ENCODE results near the gene TTYH1.
A peak's percentile ranks its signal among the peaks of the same experiment; 100 is the strongest.

The TTYH1 gene

DNA sequence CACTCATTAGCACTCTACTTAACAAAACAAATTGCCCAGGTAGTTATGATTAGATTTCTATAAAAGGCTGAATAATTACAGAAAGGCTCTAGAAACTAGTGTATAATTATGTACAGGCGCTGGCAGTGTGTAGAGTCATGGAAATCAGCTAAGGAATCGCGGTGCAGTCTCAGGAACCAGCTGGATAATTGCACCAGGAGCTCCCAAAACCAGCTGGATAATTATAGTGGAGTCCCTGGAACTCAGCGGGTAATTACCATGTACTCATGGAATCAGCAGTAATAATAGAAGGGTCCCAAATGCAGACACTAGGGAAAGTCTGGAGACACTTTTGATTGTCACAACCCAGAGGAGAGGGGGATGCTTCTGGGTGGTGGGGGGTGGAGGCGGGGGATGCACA is 23.2 kb upstream of the TTYH1 start:
- DNase-seq = no peak

DNA sequence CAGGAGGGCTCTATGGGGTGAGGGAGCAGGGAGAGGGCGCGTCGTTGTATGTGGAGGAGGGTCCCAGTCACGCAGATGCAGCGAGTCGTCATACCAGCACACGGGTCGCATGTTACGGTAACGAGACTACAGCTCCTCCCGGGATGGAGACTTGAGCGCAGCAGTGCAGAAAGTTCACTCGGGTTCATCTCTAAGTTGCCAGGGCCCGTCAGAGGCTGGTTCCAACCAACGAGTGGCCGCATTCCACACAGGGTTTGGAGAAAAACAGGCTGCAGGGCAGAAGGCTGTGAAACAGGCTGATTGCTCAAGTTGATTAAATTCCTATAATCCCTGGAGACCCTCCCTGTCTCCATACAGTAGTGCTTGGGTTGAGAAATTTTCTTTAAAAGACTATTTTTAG is 21.9 kb upstream of the TTYH1 start:
- DNase-seq = no peak

DNA sequence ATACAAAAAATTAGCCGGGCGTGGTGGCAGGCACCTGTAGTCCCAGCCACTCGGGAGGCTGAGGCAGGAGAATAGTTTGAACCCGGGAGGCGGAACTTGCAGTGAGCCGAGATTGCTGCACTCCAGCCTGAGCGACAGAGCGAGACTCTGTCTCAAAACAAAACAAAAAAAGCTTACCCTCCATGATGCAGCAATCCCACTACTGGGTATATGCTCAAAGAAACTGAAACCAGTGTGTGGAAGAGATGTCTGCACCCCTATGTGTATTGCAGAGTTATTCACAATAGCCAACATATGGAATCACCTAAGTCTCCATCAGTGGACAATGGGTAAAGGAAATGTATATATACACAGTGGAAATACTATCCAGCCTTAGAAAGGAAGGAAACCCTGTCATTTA is 19.6 kb upstream of the TTYH1 start:
- DNase-seq = no peak

DNA sequence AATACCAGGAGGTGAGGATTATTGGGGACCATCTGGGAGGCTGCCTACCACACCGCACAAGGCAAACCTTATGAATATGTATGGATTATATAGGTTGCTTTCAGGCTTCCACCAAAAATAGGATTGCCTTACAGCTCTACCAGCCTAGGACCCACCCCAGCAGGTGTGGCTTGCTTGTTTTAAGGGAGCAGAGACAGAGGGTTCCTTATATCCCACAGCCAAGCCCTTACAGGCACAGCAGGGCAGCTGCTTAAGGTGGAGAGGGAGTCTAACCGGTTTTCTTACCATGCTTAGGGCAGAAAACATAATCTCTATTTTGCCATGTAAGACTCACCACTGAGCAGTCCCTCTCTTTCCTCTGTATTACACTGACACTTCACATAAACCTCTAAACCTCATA is 16.1 kb upstream of the TTYH1 start:
- DNase-seq = no peak

DNA sequence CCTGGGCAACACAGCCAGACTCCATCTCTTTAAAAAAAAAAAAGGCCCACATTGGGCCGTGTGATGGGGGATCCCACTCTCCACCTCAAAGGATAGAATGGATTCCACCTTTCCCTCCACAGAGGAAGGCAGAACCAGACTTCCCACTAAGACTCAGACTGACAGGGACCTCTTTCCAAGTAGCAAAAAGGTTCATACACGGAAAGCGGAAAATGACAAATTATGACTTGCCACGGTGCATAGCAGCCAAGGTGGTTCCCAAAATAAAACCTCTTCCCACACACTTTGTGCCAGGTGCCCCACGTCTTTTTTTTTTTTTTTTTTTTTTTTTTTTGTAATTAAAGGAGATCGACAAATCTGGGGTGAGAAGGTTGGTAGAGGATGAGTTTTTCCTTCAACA is 14.4 kb upstream of the TTYH1 start:
- no peak for DNase-seq

DNA sequence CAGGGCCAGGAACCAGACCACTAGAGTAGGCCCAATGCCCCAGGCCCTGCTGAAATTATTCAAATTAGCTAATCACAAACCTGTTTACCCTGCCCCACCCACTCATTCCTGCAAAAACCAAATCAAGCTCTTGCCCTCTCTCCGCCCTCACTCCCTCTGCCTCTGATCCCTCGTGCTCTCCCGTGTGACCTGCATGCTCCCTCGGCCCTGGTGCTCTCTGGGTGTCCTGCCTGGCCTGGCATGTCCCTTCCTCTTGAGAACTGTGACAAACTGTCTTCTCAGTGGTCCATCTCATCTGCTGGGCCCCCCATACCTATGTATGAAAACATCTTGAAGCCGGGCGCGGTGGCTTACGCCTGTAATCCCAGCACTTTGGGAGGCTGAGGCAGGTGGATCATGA is 12.2 kb upstream of the TTYH1 start:
- no peak for DNase-seq

DNA sequence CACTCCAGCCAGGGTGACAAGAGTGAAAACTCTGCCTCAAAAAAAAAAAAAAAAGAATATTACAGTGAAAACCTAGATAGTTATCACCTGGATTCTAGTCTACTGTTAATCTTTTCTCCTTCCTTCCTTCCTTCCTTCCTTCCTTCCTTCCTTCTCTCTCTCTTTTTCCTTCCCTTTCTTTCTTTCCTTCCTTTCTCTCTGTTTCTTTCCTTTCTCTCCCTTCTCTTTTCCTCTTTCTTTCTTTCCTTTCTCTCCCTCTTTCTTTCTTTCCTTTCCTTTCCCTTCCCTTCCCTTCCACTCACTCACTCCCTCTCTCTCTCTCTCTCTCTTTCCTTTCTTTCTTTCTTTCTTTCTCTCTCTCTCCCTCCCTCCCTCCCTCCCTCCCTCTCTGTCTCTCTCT is 9.6 kb upstream of the TTYH1 start:
- no peak for DNase-seq

DNA sequence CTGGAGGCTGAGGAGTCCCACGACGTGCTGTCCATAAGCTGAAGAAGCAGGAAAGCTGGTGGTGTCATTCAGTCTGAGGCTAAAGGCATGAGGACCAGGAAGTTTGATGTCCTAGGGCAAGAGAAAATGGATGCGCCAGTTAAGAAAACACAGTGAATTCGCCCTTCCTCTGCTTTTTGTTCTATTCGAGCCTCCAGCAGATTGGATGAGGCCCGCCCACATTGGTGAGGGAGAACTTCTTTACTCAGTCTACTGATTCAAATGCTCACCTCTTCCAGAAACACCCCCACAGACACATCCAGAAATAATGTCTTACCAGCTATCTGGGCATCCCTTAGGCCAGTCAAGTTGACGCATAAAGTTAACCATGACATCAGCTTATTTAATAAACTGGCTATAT is 7.5 kb upstream of the TTYH1 start:
- no peak for DNase-seq

DNA sequence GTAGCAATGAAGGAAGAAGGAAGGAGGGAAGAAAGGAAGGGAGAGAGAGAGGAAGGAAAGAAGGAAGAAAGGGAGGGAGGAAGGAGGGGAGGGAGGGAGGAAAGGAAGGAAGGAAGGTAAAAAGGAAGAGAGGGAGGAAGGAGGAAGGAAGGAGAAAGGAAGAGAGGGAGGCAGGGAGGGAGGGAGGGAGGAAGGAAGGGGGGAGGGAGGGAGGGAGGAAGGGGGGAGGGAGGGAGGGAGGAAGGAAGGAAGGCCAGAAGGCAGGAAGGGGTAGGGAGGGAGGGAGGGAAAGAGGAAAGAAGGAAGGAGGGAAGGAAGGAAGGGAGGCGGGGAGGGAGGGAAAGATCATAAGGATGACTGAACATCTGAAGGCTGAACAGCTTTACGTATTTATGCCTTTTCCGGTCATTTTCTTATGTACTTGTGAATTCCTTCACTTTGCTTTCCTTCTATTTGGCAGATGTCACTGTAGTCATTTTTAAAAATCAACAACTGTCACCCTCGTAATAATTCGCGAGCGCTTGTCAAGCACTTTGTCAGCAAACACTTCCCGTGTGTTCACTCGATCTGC is 6.7 kb upstream of the TTYH1 start:
- DNase-seq = no peak

DNA sequence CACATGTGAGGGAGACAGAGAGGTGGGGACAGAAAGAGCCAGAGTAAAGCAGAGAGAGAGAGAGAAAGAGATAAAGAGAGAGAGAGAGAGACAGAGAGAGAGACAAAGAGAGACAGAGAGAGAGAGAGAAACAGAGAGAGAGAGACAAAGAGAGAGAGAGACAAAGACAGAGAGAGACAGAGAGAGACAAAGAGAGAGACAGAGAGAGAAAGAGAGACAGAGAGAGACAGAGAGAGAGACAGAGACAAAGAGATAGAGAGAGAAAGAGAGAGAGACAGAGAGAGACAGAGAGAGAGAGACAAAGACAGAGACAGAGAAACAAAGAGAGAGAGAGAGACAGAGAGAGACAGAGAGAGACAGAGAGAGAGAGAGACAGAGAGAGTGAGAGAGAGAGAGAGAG is 4.2 kb upstream of the TTYH1 start:
- no peak for DNase-seq

DNA sequence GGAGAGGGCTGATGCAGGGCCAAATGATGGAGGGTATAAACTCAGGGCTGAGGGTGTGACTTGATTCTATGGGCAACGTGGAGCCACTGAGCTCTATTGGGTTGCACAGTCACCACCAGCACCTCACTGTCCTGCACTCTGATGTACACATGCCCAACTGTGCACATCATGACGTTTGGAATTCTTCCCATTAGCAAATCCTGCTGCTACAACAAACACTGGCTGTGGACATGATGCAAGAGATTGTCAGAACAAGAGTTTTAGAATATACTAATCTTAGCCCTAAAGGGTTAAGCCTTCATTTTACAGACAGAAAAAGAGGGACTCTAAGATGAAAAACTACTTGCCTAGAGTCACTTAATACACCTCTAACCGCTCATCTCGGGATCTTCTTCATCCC is 2.4 kb upstream of the TTYH1 start:
- DNase-seq = no peak

DNA sequence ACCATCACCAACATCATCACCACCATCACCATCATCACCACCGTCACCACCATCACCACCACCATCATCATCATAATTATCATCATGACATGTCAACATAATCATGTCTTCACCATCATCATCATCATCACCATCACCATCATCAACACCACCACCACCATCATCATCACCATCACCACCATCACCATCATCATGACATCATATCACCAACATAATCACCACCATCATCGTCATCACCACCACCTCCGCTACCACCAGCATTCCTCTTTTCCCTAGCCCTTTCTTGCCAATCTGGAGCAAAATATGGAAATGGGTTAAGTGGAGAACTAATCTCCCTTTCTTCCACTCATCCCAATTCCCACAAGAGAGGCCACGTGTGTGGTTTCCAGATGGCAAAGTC is 1.1 kb upstream of the TTYH1 start:
- DNase-seq = no peak

DNA sequence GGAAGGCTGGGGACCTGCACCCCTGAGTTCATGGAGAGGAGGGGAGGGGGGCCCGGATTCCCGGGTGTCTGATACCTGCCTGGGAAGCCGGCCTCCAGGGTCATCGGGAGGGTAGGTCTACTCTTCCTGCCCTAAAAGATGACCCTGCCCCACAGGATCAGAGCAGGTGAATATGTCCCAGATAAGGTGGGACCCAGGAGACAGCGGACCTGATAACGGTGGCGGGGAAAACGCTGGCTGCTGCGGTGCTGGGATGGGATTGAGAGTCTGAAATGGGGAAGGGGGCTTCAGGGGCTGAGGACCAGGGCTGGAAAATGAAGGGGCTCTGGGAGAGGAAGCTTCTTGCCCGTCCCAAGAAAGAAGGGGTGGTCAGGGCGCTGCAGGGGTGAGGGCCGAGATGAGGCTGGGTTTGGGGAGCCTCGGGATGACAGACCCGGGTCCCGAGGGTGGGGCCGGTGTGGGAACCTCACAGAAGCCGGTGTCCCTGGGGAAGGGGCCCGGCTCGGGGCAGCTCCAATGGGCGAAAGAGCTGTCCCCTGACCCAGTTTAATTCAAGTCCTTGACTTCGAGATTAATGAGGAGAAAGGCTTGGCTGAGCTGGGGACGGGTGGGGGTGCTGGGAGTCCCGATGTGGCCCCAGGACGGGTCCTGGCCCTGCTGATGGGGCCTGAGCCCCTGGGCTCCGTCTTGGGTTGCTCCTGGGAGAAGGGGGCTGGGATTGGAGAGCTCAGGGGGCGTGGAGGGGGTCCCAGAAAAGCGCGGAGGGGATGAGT is 823 bp downstream of the TTYH1 start:
- DNase-seq = no peak

DNA sequence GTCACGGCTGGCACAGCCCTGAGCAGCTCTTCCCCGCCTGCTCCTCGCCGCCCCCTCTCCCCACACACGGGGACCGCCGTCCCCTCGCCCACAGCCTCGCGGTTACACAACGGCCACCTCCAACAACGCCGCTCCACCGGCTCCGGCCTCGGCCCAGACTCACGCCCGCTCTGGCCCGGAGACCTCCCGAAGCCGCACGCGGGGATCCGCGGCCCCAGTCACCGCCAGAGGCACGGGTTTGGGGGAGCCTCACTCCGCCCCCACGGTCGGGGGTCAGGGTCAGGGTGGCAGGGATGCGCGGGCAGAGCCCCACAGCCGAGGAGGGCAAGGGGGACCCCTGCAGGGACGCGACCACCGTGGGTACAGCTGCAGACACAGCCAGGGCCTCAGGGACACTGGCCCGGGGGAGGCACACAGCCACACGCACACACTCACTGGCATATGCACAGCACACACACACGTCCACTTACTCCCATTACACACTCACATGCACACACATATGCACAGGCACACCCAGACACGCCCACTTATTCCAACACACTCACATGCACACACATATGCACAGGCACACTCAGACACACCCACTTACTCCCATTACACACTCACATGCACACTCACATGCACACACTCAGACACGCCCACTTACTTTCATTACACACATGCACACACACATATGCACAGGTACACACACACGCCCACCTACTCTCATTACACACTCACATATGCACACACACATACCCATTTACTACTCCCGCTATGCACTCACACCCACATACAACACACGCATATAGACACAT is 1.6 kb downstream of the TTYH1 start:
- no peak for DNase-seq

DNA sequence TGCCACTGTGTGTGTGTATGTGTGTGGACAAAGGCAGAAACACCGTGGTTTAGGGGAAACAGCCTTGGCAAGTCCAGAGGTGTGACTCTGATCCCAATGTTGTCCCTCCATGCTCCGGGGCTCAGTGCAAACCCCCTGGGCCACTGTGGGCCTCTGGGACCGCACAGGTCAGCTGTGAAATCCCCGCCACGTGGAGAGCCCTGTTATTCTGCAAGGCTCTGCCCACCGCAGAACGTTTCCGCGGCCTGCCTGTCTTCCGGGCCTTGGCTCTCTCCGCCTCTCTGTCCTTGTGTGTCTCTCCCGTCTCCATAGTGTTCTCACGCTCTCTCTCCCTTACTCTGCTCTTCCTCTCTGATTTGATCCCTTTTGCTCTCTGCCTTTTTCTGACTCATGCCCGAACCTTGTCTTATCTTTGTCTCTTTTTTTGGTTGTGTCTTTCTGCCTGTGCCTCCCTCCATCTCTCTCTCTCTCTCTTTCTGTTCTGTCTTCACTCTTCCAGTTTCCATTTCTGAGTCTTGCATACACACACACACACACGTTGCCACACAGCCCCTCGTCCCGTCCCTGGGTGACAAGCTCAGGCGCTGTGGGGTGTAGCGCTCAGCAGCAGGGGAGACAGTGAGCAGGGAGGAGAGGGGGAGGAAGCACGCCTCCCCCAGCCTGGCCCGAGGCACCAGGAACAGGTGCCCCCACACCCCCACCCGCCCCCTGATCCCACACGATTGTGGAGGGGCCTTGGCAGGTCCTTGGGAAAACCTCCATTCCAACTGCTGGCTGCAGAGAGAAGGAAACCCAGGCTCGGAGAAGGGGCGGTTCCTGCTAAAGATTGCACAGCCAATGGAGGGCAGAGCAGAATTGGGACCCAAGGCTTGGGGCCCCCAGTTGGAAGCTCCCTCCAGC is 3.0 kb downstream of the TTYH1 start:
- DNase-seq = peak; percentile 20 to 51 (median 44)

DNA sequence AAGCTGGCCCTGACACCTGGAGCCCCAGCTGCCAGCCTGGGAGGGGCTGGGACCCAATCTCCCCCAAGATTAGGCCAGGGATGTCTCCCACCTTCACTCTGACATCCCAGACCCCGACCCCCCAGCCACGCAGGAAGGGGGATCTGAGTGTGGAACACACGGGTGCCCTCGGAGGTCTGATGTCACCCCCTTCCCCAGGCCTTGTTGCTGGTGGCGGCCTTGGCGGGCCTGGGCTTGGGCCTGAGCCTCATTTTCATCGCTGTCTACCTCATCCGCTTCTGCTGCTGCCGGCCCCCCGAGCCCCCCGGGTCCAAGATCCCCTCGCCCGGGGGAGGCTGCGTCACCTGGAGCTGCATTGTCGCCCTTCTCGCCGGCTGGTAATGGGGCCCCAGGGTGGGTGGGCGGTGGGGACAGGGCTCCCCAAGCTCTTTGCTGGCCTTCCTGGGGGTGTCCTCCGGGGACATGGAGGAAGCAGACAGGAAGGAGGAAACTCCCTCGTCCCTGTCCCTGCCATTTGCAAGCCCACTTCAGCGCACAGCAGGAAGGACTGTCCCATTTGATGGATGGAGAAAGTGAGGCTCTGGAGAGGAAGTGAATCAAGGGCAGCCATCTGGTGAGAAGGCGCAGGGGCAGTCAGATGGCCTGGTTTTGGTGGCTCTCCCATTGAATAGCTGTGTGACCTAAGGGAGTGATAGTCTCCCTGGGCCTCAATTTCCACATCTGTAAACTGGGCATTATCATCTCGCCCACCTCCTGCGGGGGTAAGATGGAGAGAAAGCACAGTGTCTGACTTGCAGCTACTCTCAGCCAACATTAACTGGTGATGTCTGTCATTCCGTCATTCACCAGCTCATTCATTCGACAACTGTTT is 3.9 kb downstream of the TTYH1 start:
- DNase-seq = no peak

DNA sequence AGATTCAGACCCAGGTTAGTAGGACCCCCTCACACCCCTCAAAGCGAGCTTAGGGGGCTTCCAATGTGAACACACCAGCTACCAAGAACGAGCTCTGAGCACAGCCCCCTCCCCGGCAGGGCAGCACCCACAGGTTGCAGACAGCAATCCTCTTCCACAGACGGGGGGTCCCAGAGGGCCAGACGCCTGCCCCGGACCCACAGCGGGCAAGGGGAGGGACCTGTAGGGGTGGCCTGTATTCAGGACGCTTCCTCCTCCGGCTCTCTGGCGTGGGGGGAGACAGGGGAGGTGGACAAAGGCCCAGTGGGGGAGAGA is 4.8 kb downstream of the TTYH1 start:
- DNase-seq = no peak

DNA sequence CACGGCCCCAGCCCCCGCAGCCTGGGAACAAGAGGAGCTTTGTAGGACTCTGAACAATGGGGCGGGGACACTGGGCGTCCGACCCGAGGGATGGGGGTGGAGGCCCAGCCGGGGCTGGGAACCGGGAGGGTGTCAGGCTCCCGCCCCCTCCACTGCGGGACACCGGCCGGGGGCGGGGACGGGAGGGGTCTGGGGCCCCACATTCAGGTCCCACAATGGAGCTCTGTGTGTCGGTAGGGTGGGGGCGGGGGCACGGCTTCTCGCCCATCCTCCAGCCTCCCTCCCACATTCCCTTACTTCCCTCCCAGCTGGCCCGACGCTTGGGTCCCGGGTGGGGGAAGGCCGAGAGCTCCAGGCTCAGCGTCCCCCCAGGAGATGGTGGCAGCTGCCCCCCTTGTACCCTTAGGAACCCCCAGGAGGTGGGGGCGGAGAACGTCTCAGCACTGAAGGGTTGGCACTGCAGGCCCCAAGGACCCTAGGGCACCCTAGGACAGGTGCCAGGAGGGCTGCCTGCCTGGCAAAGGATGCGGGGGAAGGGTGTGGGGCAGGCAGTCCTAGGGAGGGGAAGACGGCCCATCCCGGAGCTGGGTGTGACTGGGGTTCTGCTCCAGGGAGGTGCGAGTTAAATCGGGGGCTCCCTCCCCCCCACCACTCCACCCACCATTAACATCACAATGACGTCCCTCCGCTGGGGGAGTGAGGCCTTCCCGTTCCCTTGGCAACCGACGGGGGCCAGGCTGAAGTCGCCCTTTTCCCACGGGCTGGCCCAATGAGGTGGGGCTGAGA is 5.3 kb downstream of the TTYH1 start:
- DNase-seq = no peak

DNA sequence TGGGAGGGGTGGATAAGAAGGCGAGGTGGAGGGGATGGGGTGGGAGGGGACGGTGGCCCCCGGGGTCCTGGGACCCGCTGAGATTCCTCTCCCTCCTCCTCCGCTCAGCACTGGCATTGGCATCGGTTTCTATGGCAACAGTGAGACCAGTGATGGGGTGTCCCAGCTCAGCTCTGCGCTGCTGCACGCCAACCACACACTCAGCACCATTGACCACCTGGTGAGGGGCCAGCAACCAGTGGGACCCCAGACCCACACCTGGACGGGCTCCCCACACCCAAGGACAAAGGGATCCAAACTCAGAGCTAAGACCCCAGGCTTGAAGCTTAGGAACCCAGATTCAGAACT is 5.9 kb downstream of the TTYH1 start:
- DNase-seq = no peak

DNA sequence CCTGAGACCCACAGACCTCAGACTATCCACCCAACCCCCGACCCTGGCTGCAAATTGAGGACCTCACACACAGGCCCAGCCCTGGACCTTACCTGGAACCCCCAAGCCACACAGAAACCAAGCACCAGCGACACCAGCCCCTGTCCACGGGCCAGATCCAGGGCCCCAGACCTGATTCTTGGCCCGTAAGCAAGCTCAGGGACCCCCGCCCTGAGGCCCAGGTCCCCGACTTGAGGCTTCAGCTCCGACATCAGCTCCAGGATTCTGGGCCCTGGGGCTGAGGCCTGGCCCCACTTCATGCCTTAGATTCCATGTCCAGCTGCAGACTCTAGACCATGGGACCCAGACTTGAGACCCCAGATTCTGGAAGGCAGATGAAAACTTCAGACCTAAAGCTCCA is 6.3 kb downstream of the TTYH1 start:
- no peak for DNase-seq

DNA sequence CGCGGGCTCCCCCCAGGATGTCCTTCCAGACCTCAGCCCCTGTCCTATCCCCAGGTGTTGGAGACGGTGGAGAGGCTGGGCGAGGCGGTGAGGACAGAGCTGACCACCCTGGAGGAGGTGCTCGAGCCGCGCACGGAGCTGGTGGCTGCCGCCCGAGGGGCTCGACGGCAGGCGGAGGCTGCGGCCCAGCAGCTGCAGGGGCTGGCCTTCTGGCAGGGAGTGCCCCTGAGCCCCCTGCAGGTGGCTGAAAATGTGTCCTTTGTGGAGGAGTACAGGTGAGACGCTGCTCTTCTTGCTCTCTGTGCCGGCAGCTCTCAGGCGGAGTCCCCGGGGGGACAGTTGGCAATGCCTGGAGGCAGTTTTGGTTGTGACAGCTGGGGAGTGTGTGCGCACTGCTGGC is 6.9 kb downstream of the TTYH1 start:
- no peak for DNase-seq

All from suppressor macrophage (primary cell).